ENCODE results near the gene TSPAN4. TPM values are rescaled to one million over a fixed set of nuclear protein-coding genes. Genes with fewer than 3 reads are reported as not detected.

The TSPAN4 gene
- total and polyA plus RNA-seq, 4 donors = 16.5 to 38.1 (median 30.4) TPM

- peak; percentile 68 for TF ChIP-seq REST (IDR thresholded peaks at IDR 0.05)
- peak; percentile 18 for TF ChIP-seq NR2F2 (IDR thresholded peaks at IDR 0.05)
- peak; percentile 48 to 51 for TF ChIP-seq RXRA (IDR thresholded peaks at IDR 0.05)
- no peak for TF ChIP-seq FOXA2 (IDR thresholded peaks at IDR 0.05)
Observed at GRCh38 chr11:809287-810039, 33.2 kb upstream of the TSPAN4 start, which contains the start of gene RPLP2 (continued).

DNA sequence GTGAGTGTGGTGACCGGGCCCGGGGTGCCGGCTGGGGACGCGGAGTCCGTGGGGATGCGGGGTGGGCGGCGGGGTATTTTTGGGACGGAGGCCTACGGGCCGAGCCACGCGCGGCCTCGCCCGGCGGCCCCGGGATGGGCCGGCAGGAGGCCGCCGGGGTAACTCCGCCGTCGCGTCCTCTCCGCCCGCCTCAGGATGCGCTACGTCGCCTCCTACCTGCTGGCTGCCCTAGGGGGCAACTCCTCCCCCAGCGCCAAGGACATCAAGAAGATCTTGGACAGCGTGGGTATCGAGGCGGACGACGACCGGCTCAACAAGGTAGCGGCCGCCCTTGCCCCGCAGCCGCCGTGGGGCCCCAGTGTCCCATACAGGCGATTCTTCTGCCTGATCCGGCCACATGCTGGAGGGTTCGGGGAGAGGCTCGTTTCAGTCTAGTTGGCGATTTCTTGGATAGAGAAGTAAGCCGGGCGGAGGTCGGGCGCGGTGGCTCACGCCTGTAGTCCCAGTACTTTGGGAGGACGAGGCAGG, 32.5 kb upstream of the TSPAN4 start:
- Histone ChIP-seq H3K9ac (ENCODE audit: low read depth in 1 of 2, low read length in 2 of 2) (peak overlapping the region; percentile 74 to 96), H3K4me3 (ENCODE audit: low read depth in 1 of 3, low read length in 3 of 3) (peak overlapping the region; percentile 74 to 87 (median 80)), H3K9me3 (ENCODE audit: control insufficient read depth in 4 of 4, low read length in 3 of 4) (no peaks in the 10 kb centered on the region), H3K4me1 (ENCODE audit: control insufficient read depth in 4 of 4, insufficient read depth in 4 of 4, low read length in 3 of 4) (peaks cover 6 to 32% (median 22%) of the 10 kb centered on the region in 4 donors), H3K27me3 (ENCODE audit: control insufficient read depth in 4 of 4, insufficient read depth in 4 of 4, low read length in 3 of 4) (no peaks in the 10 kb centered on the region), H3K36me3 (ENCODE audit: control insufficient read depth in 4 of 4, insufficient read depth in 3 of 4, low read depth in 1 of 4, low read length in 3 of 4) (peaks cover 5 to 23% (median 18%) of the 10 kb centered on the region in 4 donors), H3K27ac (ENCODE audit: low read depth in 1 of 2, low read length in 2 of 2) (peak overlapping the region; percentile 97 to 100)
- no peak for DNase-seq (ENCODE audit: low spot score)
- under 1% methylated on average over 55 of the region's 55 CpGs for WGBS
- TF ChIP-seq HNF4G (IDR thresholded peaks at IDR 0.05) (no peak), REST (IDR thresholded peaks at IDR 0.05) (no peak), RXRA (IDR thresholded peaks at IDR 0.05) (no peak), SP1 (IDR thresholded peaks at IDR 0.05) (no peak), HNF4A (conservative IDR thresholded peaks at IDR 0.05) (no peak), NR2F2 (IDR thresholded peaks at IDR 0.05) (no peak), CTCF (IDR thresholded peaks at IDR 0.05; ENCODE audit: low read depth, low read length, missing input control) (no peak), MAX (IDR thresholded peaks at IDR 0.05) (no peak), YY1 (IDR thresholded peaks at IDR 0.05) (no peak), EGR1 (IDR thresholded peaks at IDR 0.05; ENCODE audit: low read depth in 2 of 2) (no peak), JUND (IDR thresholded peaks at IDR 0.05) (no peak), RAD21 (IDR thresholded peaks at IDR 0.05) (no peak), ATF3 (IDR thresholded peaks at IDR 0.05) (no peak), FOXA1 (IDR thresholded peaks at IDR 0.05) (no peak), ZBTB33 (IDR thresholded peaks at IDR 0.05) (no peak)
